ENCODE data around the gene AKAP10.
"Not testable (repeated sequence)": the region's sequence is repeated elsewhere in the genome, so short reads cannot be mapped to it uniquely, and the experiment has no call there.

Gene AKAP10

DNA sequence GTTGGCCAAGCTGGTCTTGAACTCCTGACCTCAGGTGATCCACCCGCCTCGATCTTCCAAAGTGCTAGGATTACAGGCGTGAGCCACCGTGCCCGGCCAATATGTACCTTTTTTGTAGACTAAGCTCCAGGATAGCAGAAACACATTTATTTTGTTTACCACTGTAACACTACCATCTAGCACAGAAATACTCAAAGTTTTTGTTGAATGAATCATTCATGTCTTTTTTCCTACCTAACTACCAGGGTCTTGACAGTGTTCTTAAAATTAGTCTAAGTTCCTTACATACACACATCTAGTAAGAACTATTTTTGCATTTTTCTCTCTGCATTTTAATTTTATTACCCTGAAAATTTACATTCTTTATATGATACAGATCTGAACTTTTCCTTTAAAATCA is 44.4 kb downstream of the AKAP10 start:
- no peak for DNase-seq (ENCODE audit: low read depth)

DNA sequence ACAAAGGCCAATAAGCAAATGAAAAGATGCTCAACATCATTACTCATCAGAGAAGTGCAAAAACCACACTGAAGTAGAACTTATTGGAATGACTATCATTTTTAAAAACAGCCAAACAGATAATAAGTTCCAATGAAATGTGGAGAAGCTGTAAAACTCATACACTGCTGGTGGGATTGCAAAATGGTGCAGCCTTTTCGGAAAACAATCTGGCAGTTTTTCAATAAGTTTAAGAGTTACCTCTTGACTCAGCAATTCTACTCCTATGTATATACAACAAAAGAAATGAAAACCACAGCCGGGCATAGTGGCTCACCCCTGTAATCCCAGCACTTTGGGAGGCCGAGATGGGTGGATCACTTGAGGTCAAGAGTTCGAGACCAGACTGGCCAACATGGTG is 49.3 kb downstream of the AKAP10 start:
- no peak for DNase-seq (ENCODE audit: low read depth)

DNA sequence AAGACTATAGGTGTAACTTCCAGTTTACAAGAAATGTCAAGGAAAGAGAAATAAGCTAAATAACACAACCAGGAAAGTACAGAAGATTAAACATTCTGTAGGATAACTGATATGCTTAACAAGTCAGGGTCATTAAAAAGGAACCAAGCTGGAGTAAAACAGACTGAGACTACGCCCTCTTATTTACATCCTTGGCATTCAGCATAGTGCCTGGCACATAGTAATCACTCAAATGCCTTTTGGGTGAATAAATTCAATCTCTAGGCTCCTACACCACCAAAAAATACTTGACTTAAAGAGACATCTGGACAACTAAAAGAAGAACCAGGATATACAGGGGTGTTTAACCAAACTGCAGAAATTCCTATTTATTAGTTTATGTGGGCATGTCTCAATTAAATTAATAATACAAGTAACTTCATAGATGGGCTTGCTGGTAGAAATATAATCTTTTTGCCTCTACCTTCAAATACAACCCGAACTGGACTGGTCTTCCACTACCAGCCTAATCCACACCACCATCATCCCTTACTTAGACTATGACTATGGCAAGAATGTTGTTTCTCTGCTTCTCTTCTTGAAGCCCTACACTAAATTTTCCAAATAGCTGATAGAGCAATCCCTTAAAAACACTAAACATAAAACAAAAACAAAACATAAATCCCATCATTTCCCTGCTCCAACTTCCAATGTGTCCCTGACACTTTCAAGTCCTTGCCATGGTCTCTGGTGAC is 62.2 kb downstream of the AKAP10 start:
- DNase-seq (ENCODE audit: low read depth) = no peak

DNA sequence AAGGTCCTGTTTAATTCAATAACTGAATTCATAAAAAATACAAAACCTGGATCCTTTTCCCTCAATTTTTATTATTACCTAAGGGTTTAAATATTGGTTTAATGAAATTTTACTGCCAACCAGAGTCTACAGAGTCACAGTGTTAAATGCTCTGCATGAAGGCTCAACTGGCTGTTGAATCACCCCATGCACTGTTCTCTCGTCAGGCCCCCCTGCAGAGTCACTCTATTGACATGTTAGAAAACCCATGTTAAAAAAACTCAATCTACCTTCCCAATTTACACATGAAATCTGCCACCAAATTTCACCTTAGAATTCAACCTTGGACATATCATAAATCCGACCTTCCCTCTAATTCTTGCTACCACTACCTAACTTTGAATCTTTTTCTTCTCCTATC is 66.6 kb downstream of the AKAP10 start:
- DNase-seq (ENCODE audit: low read depth) = no peak

- DNase-seq (ENCODE audit: low read depth) = no peak
Measured at GRCh38 chr17:19909139-19909538, 68.5 kb downstream of the AKAP10 start.

DNA sequence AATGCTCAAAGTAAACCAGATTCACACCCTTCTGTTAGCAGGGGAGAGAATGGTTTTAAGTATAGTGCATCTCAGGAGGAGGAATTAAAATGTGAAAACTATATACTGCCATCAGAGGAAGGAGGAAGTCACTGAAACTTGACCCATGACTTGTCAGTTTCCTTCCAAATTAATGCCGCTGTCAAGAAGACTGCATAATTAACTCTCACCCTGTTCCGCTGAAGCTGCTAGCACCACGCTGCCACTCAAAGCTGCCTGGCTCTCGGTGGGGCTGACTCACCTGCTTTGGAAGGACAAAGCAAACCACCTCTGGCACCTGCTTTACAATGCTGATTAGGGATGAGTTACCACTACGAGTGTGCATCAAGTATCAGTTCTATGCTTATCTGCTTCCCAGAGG is 72.1 kb downstream of the AKAP10 start:
- no peak for DNase-seq (ENCODE audit: low read depth)

- DNase-seq (ENCODE audit: low read depth) = no peak
Measured at GRCh38 chr17:19904924-19905323, 72.7 kb downstream of the AKAP10 start.

DNA sequence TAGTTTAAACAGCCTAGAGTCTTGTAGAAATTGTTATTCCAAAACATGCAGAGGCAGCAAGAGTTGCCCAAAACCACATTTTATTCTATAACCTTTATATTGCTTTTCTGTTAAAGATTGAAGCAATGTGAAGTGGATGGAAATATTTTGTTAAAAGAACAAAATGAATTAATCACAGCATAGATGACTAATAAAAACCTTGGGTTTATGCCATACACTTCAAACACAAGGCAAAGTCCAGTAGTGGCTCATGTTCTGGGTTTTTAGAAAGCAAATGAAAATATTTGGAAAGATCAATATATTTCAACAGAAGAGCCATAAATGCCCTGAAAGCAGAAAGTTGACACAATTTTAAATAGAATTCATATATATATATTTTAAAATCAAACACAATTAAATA is 73.2 kb downstream of the AKAP10 start:
- DNase-seq (ENCODE audit: low read depth) = no peak

- no peak for DNase-seq (ENCODE audit: low read depth)
Measured at GRCh38 chr17:19900809-19901208, 76.8 kb downstream of the AKAP10 start.

DNA sequence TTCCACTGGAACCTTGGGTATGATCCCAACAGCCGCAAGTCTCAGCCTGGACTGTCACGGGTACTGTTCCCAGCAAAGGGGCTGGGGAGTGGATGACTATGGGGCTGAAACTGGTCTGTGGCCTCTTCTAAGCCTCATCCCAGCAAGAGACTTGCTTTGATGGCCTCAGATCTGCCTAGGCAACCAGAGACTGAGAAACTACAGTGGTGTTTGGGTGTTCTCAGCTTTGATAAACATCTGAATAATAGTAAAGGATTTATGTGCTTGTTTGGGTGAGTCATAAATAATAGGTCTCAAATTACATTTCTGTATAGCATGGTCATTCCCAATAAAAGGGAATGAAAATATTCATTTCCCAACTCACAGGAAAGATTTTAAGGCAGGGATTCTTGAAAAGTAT is 79.7 kb downstream of the AKAP10 start:
- no peak for DNase-seq (ENCODE audit: low read depth)

DNA sequence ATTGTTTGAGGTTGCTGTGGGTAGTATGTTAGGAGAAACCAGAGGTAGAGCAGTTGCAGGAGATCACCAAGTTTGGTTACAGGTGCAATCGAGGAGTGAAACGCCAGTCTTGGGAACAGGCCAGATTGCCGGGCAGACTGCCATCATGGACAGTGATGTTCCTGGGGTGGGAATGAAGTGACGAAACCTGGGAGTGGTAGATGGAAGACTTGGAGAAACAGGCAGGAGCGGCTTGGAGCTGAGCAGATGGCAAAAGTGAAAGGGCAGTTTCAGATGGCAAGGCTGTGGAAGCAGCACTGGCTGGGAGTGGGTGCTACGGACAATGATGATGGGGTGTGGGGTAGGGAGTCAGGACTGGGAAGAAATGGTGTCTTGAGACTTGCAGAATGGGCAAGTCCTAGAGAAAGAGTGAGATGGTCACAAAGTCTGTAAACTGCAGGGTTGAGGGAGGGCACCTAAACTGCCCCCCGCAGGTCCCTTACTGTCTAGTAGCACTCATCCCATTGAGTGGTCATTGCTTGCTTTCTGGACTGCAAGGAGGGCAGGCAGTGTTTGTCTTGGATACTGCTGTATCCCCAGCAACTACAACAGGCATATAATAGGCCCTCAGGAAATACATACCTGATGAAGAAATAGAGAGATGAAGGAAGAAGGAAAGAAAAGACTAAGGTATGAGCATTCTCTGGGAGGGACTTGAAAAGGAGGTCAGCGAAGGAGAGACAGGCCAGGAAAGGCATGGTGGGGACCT is 80.4 kb downstream of the AKAP10 start:
- DNase-seq (ENCODE audit: low read depth) = no peak

DNA sequence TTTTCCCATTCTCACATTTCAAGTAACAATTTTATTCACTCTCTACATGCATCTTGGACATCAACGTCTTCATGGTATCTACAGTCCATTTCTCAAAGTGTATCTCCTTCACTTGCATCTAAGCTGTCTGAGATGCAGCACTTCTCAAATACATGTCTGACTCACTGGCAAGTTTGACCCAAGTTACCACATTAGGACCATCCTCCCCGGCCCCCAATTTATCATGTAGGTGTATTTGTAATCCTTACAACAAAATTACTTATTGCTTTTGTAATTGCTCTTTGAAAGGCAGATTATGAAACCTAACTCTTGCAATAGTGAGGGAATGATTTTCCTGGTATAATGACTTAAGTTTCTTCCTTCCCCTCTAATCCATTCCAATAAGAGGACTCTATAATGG is 80.9 kb downstream of the AKAP10 start:
- no peak for DNase-seq (ENCODE audit: low read depth)

- not testable (repeated sequence) for DNase-seq (ENCODE audit: low read depth)
Measured at GRCh38 chr17:19890554-19890953, 87.1 kb downstream of the AKAP10 start.

GRCh38 chr17:19890001-19890400 is 87.6 kb downstream of the AKAP10 start:
- DNase-seq (ENCODE audit: low read depth) = not testable (repeated sequence)

DNA sequence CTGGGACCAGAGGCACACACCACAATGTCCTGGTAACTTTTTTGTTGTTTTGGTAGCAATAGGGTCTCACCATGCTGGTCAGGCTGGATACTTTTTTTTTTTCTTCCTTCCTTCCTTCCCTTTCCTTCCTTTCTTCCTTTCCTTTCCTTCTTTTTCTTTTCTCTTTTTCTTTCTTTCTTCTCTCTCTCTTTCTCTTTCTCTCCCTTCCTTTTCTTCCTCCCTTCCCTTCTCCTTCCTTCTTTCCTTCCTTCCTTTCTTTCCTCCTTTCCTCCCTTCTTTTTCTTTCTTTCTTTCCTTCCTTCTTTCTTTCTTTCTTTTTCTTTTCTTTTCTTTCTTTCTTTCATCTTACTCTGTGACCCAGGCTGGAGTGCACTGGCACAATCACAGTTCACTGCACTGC is 91.5 kb downstream of the AKAP10 start:
- DNase-seq (ENCODE audit: low read depth) = no peak

- no peak for DNase-seq (ENCODE audit: low read depth)
Measured at GRCh38 chr17:19883537-19884215, 94.0 kb downstream of the AKAP10 start.

- DNase-seq (ENCODE audit: low read depth) = no peak
Measured at GRCh38 chr17:19880393-19880792, 97.2 kb downstream of the AKAP10 start.

GRCh38 chr17:19877364-19877945 is 100.2 kb downstream of the AKAP10 start:
- DNase-seq (ENCODE audit: low read depth) = no peak

GRCh38 chr17:19876529-19877161 is 101.0 kb downstream of the AKAP10 start:
- peak; percentile 8 for DNase-seq (ENCODE audit: low read depth)

GRCh38 chr17:19874256-19874655 is 103.4 kb downstream of the AKAP10 start:
- no peak for DNase-seq (ENCODE audit: low read depth)

DNA sequence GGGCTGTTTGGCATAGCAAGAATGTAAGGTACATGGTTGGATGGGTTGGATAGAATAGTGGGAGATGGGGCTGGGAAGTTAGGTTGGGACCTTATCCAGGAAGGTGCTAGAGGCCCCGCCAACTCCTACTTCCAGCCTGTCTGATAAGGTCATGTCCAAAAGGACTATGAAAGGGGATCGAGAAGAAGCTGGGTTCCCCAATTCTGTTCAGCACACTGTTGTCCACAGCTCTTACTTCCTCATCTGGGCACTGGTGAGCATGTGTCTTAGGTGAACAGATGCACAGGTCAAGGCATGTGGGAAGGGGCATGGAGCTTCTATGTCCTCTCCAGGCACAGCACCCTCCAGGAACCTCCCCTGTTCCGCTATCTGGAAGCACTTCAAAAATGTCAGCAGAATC is 104.3 kb downstream of the AKAP10 start:
- DNase-seq (ENCODE audit: low read depth) = no peak

DNA sequence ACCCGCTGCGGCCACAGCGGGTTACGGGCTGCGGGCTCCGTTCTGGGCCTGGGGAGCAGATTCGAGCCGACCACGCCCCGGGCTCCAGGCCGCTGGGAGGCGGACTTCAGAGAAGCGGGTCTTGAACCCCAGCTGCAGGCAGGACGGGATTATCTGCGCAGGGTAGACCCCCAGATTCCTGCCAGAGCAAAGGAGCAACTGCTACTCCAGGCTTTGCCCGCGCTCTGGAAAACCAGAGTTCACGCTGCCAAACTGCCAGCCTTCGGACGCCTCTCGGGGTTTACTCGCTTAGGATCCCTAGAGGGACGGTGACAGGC is 109.6 kb downstream of the AKAP10 start:
- DNase-seq (ENCODE audit: low read depth) = no peak

All from activated T-cell treated with anti-CD3 and anti-CD28 coated beads for 24 hours (primary cell).